B cell (primary cell): ENCODE data around the gene NKD2.

Experiments used
- EZH2 ChIP-seq: IDR thresholded peaks from 2 replicates; pipeline ENCODE4 v1.6.1; 2012; ENCODE audit warnings: borderline replicate concordance, low read depth, mild to moderate bottlenecking, moderate library complexity, low read length; ENCODE audit not compliant: insufficient read depth, poor library complexity, severe bottlenecking
- TF ChIP-seq, protein P1 (sequence below): fragments of 200-600 bp; IDR thresholded peaks from one replicate; pipeline ENCODE4 v1.8.0; 2022; ENCODE audit warnings: antibody characterized with exemption, mild to moderate bottlenecking

- TF ChIP-seq, protein P1, sequence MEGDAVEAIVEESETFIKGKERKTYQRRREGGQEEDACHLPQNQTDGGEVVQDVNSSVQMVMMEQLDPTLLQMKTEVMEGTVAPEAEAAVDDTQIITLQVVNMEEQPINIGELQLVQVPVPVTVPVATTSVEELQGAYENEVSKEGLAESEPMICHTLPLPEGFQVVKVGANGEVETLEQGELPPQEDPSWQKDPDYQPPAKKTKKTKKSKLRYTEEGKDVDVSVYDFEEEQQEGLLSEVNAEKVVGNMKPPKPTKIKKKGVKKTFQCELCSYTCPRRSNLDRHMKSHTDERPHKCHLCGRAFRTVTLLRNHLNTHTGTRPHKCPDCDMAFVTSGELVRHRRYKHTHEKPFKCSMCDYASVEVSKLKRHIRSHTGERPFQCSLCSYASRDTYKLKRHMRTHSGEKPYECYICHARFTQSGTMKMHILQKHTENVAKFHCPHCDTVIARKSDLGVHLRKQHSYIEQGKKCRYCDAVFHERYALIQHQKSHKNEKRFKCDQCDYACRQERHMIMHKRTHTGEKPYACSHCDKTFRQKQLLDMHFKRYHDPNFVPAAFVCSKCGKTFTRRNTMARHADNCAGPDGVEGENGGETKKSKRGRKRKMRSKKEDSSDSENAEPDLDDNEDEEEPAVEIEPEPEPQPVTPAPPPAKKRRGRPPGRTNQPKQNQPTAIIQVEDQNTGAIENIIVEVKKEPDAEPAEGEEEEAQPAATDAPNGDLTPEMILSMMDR = no peak
- no peak for TF ChIP-seq EZH2
These were observed 48.2 kb downstream of the NKD2 start for GRCh38 chr5:1056611-1057484.
